Colonic mucosa (tissue), 4 donors: Measurements from ENCODE around the gene MVK. TPM values are rescaled to one million over a fixed set of nuclear protein-coding genes. Genes with fewer than 3 reads are reported as not detected.

Experiments
- DNase-seq: peaks from one replicate; pipeline ENCODE4 v3.0.0-alpha.2; 2020
- H3K27ac ChIP-seq: fragments of 200-600 bp; one replicate; pipeline ENCODE4 v1.8.0; 2021
- H3K27me3 ChIP-seq: fragments of 200-600 bp; one replicate; pipeline ENCODE4 v1.8.0; 2021
- H3K36me3 ChIP-seq: fragments of 200-600 bp; one replicate; pipeline ENCODE4 v1.8.0; 2021
- H3K4me1 ChIP-seq: fragments of 200-600 bp; one replicate; pipeline ENCODE4 v1.8.0; 2021; ENCODE audit warnings: mild to moderate bottlenecking
- H3K4me3 ChIP-seq: fragments of 200-600 bp; one replicate; pipeline ENCODE4 v1.8.0; 2021
- H3K9ac ChIP-seq, 2 donors: one replicate each; pipeline ENCODE4 v1.7.0; 2013; ENCODE audit warnings: control low read depth in 2 of 2, low read depth in 2 of 2, low read length in 2 of 2
- H3K9me3 ChIP-seq: fragments of 200-600 bp; one replicate; pipeline ENCODE4 v1.8.0; 2021
- CTCF ChIP-seq: fragments of 200-600 bp; IDR thresholded peaks from one replicate; pipeline ENCODE4 v1.8.0; 2022; ENCODE audit warnings: antibody characterized with exemption, mild to moderate bottlenecking
- intact Hi-C: fragments of 100-400 bp; cut with DNase I; formaldehyde crosslinking; loops from one replicate; pipeline ENCODE4 v1.14.1; 2022
- total RNA-seq, 2 donors: library from RNA; stranded (reverse); fragmentation: NEBNext Ultra II Directional in 1 of 2; extraction: Animal tissue kit (Norgen Biotek cat#: 25700) in 1 of 2; gene quantifications; one replicate each; pipeline ENCODE4 v1.2.1, GENCODE V29; 2021
- donor health status: healthy.
- donor health status: DM: no; HTN: no; CAD: no.
- donor health status: DM: no; HTN: no; CAD: no.

The MVK gene
- total RNA-seq, 2 donors from 2014 or later, result 29.6 to 38.9 TPM

GRCh38 chr12:109642506-109643132, 69.0 kb downstream of the MVK start:
- Histone ChIP-seq H3K9ac (no peak overlapping the region), H3K27me3 (no peaks in the 10 kb centered on the region), H3K9me3 (no peaks in the 10 kb centered on the region), H3K36me3 (no peaks in the 10 kb centered on the region), H3K27ac (no peak overlapping the region), H3K4me1 (no peaks in the 10 kb centered on the region), H3K4me3 (no peak overlapping the region)
- DNase-seq, result no peak
- intact Hi-C loops, result no loop called here
- no peak for TF ChIP-seq CTCF

GRCh38 chr12:109645194-109645593, 71.6 kb downstream of the MVK start:
- Histone ChIP-seq H3K4me1 (no peaks in the 10 kb centered on the region), H3K4me3 (no peak overlapping the region), H3K9ac (no peak overlapping the region), H3K27ac (no peak overlapping the region), H3K9me3 (no peaks in the 10 kb centered on the region), H3K36me3 (no peaks in the 10 kb centered on the region), H3K27me3 (no peaks in the 10 kb centered on the region)
- TF ChIP-seq CTCF, result no peak
- intact Hi-C loops, result no loop called here
- no peak for DNase-seq

DNA sequence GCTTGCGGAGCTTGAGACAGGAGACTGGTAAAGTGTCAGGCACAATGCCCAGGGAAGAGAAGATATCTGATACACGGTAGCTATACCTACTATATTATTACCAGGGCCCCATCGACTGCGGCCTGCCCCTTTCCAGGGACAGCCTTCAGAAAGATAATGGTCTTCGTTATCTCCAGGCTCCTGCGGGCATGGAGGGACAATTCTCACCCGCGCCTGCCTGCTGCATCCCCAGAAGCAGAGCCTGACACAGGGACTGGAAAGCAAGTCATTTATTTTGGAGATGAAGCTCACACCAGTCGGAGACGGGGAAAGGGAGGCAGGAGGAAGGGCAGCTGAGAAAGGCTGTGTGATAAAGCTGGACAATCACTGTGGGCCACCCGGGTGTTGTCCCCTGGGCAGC, 72.1 kb downstream of the MVK start:
- no peak overlapping the region for H3K9ac ChIP-seq
- H3K27me3 ChIP-seq, result no peaks in the 10 kb centered on the region

More for the DNA sequence above, 72.1 kb downstream of the MVK start:
- Histone ChIP-seq H3K36me3 (no peaks in the 10 kb centered on the region), H3K4me3 (no peak overlapping the region), H3K9me3 (no peaks in the 10 kb centered on the region), H3K27ac (no peak overlapping the region), H3K4me1 (no peaks in the 10 kb centered on the region)
- TF ChIP-seq CTCF, result no peak
- intact Hi-C loops, result no loop called here
- no peak for DNase-seq

Other genes starting within 250 kb of the MVK start
- gene MYO1H, start 225.9 kb upstream of the MVK start, total RNA-seq, result under 1 TPM in 1 of 2 donors, not detected in 1; 0.21 TPM
- gene KCTD10, start 96.5 kb upstream of the MVK start, total RNA-seq, result 10 to 100 TPM; 50.3 to 74.8 TPM
- gene UBE3B, start 96.2 kb upstream of the MVK start, total RNA-seq, result 10 to 100 TPM; 44.6 to 52.0 TPM
- gene MMAB, start 290 bp upstream of the MVK start, total RNA-seq, result 10 to 100 TPM; 59.1 to 76.6 TPM
- gene FAM222A, start 140.0 kb downstream of the MVK start, total RNA-seq, result 1 to 10 TPM; 3.9 to 5.5 TPM